Measurements from ENCODE around the gene DCUN1D4.

DNA sequence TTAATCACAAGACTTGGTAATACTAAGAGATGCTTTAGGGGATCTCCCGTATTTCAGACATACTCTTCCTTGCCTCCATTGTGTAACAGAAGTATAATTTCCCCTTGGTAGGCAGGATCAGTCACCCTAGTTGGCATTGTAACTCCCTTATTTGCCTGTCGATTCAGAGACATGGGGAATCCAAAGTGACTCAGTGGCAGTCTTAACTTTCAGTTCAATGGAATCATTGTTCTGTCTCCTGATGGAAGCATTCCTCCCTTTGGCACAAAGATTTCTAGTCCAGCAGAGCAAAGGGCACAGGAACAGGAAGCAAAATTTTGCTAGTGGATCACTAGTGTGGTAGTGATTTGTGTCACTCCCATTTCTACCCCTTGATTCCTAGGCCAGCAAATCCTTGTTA lies 80.4 kb downstream of the DCUN1D4 start:
- TF ChIP-seq, protein P1, sequence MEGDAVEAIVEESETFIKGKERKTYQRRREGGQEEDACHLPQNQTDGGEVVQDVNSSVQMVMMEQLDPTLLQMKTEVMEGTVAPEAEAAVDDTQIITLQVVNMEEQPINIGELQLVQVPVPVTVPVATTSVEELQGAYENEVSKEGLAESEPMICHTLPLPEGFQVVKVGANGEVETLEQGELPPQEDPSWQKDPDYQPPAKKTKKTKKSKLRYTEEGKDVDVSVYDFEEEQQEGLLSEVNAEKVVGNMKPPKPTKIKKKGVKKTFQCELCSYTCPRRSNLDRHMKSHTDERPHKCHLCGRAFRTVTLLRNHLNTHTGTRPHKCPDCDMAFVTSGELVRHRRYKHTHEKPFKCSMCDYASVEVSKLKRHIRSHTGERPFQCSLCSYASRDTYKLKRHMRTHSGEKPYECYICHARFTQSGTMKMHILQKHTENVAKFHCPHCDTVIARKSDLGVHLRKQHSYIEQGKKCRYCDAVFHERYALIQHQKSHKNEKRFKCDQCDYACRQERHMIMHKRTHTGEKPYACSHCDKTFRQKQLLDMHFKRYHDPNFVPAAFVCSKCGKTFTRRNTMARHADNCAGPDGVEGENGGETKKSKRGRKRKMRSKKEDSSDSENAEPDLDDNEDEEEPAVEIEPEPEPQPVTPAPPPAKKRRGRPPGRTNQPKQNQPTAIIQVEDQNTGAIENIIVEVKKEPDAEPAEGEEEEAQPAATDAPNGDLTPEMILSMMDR (conservative IDR thresholded peaks at IDR 0.05 in 1 of 2, IDR thresholded peaks at IDR 0.05 in 1 of 2; ENCODE audit: low read depth in 1 of 2, low read length in 2 of 2): no peak
- TF ChIP-seq EZH2 (IDR thresholded peaks at IDR 0.05; ENCODE audit: low read length, missing control alignments): no peak

Data from fibroblast of lung (primary cell).